Transverse colon (tissue), 3 donors: Measurements from ENCODE around the gene MUC15.

ENCODE experiments used
- EP300 ChIP-seq: sonication (generic); formaldehyde crosslinking; IDR thresholded peaks from one replicate; pipeline ENCODE4 v1.6.1; 2017; ENCODE audit warnings: antibody characterized with exemption, low read depth
- POLR2A ChIP-seq: fragments of 450-650 bp; IDR thresholded peaks from one replicate; pipeline ENCODE4 v1.6.1; 2016; ENCODE audit warnings: antibody characterized with exemption, mild to moderate bottlenecking, moderate library complexity
- TF ChIP-seq, protein P1 (sequence below), 5 experiments: fragments of 200-600 bp in 3 of 5; fragments of 450-650 bp in 2 of 5; sonication (generic) in 3 of 5; IDR thresholded peaks; 1 replicate in 2 of 5; 2 replicates in 3 of 5; pipeline ENCODE4 v1.5.1; 2016 to 2017; ENCODE audit warnings: antibody characterized with exemption in 5 of 5, inconsistent platforms in 3 of 5, mild to moderate bottlenecking in 2 of 5, moderate library complexity in 1 of 5

DNA sequence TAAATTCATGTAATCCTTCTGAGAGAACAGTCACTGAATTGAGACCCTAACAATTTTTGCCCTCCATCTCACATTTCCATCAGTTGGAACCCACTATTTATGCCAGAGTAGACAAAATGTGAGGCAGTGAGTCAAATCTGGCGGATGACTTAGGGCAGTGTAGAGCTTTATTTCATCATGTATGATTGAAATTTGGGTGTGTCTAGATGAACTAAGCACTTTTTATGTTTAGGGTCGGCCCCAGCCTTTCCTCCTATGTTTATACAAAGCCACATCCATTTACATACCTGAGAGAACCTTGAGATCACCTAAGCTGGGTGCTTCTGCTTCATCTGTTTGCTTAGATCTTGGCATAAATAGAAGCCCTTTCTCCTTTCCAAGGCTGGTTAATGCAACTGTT lies 15.0 kb upstream of the MUC15 start:
- no peak for TF ChIP-seq POLR2A
- no peak for TF ChIP-seq EP300
- TF ChIP-seq, protein P1, sequence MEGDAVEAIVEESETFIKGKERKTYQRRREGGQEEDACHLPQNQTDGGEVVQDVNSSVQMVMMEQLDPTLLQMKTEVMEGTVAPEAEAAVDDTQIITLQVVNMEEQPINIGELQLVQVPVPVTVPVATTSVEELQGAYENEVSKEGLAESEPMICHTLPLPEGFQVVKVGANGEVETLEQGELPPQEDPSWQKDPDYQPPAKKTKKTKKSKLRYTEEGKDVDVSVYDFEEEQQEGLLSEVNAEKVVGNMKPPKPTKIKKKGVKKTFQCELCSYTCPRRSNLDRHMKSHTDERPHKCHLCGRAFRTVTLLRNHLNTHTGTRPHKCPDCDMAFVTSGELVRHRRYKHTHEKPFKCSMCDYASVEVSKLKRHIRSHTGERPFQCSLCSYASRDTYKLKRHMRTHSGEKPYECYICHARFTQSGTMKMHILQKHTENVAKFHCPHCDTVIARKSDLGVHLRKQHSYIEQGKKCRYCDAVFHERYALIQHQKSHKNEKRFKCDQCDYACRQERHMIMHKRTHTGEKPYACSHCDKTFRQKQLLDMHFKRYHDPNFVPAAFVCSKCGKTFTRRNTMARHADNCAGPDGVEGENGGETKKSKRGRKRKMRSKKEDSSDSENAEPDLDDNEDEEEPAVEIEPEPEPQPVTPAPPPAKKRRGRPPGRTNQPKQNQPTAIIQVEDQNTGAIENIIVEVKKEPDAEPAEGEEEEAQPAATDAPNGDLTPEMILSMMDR (IDR thresholded peaks at IDR 0.05) = no peak
